GM13976 (cell line): Measurements from ENCODE around the gene C12orf60.

Source experiments
- DNase-seq: peaks from one replicate; pipeline ENCODE4 v3.0.0; 2012; ENCODE audit warnings: low spot score
- in situ Hi-C: fragments of 300-500 bp; cut with MboI; formaldehyde crosslinking; loops from one replicate; pipeline ENCODE4 v1.12.0; 2022; ENCODE audit warnings: low sequenced_read_pairs, mixed read lengths, inconsistent platforms; ENCODE audit not compliant: unreplicated experiment
- TF ChIP-seq, protein P1 (sequence below): IDR thresholded peaks from 2 replicates; pipeline ENCODE4 v1.5.1; 2012; ENCODE audit warnings: borderline replicate concordance, mild to moderate bottlenecking; ENCODE audit not compliant: insufficient read depth; ENCODE audit errors: extremely low read depth, missing control alignments, control extremely low read depth

The C12orf60 gene

DNA sequence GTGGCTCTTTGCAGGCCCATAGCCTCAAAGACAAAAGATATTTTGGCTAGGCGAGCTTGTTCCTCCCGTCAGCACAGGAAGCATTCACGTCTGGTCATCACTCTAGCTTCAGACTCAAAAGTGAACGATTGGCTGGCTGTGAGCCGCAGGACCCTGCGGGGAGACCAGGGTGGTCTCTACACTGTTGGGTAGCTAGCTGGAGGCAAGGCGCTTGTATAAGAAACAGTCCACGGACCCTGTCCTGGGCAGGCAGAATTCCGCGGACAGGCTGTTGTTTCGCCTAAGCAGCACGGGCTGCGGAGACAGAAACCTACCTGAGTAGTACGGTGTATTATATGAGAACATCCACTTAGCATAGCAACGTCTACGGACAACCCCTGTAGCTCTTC is 29.8 kb upstream of the C12orf60 start:
- TF ChIP-seq, protein P1, sequence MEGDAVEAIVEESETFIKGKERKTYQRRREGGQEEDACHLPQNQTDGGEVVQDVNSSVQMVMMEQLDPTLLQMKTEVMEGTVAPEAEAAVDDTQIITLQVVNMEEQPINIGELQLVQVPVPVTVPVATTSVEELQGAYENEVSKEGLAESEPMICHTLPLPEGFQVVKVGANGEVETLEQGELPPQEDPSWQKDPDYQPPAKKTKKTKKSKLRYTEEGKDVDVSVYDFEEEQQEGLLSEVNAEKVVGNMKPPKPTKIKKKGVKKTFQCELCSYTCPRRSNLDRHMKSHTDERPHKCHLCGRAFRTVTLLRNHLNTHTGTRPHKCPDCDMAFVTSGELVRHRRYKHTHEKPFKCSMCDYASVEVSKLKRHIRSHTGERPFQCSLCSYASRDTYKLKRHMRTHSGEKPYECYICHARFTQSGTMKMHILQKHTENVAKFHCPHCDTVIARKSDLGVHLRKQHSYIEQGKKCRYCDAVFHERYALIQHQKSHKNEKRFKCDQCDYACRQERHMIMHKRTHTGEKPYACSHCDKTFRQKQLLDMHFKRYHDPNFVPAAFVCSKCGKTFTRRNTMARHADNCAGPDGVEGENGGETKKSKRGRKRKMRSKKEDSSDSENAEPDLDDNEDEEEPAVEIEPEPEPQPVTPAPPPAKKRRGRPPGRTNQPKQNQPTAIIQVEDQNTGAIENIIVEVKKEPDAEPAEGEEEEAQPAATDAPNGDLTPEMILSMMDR, result no peak
- DNase-seq, result peak; percentile 31
- in situ Hi-C loops, result no loop called here

DNA sequence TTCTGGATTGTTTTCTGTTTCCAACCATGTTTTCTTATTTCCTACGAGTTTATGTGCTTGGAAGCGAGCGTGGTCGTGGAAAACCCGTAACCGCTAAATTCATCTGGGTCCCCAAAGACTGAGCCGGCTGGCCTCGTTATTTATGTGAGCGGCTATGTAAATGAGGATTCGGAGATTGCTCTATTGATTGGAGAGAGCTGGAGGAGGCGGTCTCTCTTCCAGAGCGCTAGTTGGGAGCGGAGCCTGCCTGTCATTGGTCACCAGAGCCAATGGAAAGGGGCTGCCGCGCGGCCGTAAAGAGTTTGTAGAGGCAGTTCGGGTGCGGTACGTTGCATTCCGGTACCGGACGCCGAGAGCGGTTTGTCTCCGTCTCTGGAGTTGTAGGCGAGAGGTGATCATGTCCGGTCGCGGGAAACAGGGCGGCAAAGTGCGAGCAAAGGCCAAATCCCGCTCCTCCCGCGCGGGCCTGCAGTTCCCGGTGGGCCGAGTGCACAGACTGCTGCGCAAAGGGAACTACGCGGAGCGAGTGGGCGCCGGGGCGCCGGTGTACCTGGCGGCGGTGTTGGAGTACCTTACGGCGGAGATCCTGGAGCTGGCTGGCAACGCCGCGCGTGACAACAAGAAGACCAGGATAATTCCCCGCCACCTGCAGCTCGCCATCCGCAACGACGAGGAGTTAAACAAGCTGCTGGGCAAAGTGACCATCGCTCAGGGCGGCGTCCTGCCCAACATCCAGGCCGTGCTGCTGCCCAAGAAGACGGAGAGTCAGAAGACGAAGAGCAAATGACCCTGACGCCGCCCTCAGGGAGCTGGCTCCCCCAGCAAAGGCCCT is 29.2 kb upstream of the C12orf60 start:
- peak; percentile 92 for DNase-seq
- TF ChIP-seq, protein P1, result no peak
- in situ Hi-C loops, result no loop called here

GRCh38 chr12:14774906-14775635 is 28.4 kb upstream of the C12orf60 start:
- TF ChIP-seq, protein P1, result no peak
- DNase-seq, result peak; percentile 54
- in situ Hi-C loops, result no loop called here

GRCh38 chr12:14775636-14775980 is 27.9 kb upstream of the C12orf60 start:
- DNase-seq, result no peak
- TF ChIP-seq, protein P1, result no peak
- in situ Hi-C loops, result no loop called here

DNA sequence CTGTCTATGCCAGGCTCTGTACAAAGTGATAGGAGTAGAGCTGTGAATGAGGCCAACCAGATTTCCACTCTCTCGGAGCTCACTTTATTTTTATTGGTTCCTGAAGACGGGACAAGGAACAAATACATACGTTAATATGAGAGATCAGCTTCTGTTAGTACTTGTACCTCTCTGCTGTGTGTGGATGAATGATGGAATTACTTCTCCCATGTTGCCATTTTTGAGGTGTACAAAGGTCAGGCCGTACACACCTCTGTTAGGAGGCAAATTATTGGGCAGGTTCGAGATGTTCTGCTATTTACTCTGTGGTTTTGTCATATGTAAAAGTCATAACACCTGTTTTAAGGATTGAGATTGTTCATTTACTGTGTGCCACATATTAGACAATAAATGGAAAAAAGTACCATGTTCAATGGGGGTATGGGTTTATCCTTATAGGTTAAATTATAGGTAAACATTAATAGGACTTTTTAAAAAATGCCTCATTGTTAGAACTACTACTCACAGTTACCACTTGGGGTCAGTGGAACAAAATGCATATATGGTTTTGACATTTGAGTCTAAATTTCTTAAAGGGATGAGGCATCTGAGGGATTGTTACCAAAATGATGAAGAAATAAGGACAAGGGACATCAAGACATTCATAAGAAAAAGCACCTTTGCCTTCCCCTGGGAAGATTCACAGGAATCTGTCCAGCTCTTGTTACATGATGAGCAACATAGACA is 27.1 kb upstream of the C12orf60 start:
- DNase-seq, result no peak
- in situ Hi-C loops, result no loop called here
- TF ChIP-seq, protein P1, result peak; percentile 11

- no peak for DNase-seq
- TF ChIP-seq, protein P1, result no peak
- in situ Hi-C loops, result no loop called here
Observed at GRCh38 chr12:14777271-14777670, 26.2 kb upstream of the C12orf60 start.
